ENCODE data around the gene SLC16A12.
A peak's percentile ranks its signal among the peaks of the same experiment; 100 is the strongest.

SLC16A12 gene

DNA sequence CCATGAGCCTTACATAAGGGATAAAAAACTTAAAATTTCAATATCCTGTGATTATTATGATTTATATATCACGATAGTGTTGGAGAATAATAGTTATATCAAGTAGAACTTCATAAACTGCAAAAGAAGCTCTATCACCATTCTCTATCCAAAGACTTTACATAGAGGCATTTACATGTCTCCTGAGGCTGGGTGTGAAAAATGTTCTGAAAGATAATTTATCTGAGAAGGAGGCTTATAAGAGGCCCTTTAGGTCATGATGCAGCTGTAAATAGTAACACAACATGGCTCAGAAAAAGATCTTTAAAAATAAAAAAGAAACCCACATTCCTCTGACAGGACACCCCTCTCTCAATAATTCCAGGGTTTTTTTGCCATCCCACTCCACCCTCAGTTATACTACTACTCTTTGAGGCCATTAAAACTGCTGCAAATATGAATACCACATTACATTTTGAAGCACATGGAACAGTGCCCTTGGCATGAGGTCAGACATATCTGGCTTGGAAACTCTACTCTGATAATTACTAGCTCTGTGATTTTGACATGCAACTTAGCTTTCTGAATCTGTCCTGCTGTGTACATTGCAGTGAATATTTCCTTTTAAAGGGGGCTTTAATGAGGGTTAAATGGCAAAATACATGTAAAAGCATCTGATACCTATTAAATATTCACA, 55.5 kb downstream of the SLC16A12 start:
- no peaks in the 10 kb centered on the region for H3F3A ChIP-seq (ENCODE audit: low read depth)
- no peaks in the 10 kb centered on the region for H3K27me3 ChIP-seq (ENCODE audit: insufficient read depth, low read length, poor library complexity, severe bottlenecking)
- no peak overlapping the region for H3K4me3 ChIP-seq (ENCODE audit: low read length, poor library complexity, severe bottlenecking)
- no peaks in the 10 kb centered on the region for H3K9me2 ChIP-seq (replicated peaks; ENCODE audit: low read depth, low read length)
- TF ChIP-seq EZH2phosphoT487 (IDR thresholded peaks at IDR 0.05; ENCODE audit: borderline replicate concordance), result no peak
- TF ChIP-seq, protein P1, sequence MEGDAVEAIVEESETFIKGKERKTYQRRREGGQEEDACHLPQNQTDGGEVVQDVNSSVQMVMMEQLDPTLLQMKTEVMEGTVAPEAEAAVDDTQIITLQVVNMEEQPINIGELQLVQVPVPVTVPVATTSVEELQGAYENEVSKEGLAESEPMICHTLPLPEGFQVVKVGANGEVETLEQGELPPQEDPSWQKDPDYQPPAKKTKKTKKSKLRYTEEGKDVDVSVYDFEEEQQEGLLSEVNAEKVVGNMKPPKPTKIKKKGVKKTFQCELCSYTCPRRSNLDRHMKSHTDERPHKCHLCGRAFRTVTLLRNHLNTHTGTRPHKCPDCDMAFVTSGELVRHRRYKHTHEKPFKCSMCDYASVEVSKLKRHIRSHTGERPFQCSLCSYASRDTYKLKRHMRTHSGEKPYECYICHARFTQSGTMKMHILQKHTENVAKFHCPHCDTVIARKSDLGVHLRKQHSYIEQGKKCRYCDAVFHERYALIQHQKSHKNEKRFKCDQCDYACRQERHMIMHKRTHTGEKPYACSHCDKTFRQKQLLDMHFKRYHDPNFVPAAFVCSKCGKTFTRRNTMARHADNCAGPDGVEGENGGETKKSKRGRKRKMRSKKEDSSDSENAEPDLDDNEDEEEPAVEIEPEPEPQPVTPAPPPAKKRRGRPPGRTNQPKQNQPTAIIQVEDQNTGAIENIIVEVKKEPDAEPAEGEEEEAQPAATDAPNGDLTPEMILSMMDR (conservative IDR thresholded peaks at IDR 0.05; ENCODE audit: low read length), result no peak
- no peaks in the 10 kb centered on the region for H3K4me1 ChIP-seq (ENCODE audit: insufficient read depth, low read length, poor library complexity, severe bottlenecking)
- no peaks in the 10 kb centered on the region for H3K36me3 ChIP-seq (ENCODE audit: insufficient read depth, low read length)
- H4K20me1 ChIP-seq (ENCODE audit: insufficient read depth, low read length, poor library complexity, severe bottlenecking), result no peaks in the 10 kb centered on the region
- no peak overlapping the region for H2AFZ ChIP-seq (ENCODE audit: low read length)
- H3K9ac ChIP-seq (ENCODE audit: low read depth, low read length, poor library complexity, severe bottlenecking), result no peak overlapping the region
- no peaks in the 10 kb centered on the region for H3K9me3 ChIP-seq (ENCODE audit: insufficient read depth, low read depth, low read length)
- no peak overlapping the region for H3K4me2 ChIP-seq (ENCODE audit: low read depth, low read length, poor library complexity, severe bottlenecking)
- H3K79me2 ChIP-seq (ENCODE audit: insufficient read depth, low read length), result no peaks in the 10 kb centered on the region

GRCh38 chr10:89478739-89479654, 56.4 kb downstream of the SLC16A12 start:
- Histone ChIP-seq H4K20me1 (ENCODE audit: insufficient read depth, low read length, poor library complexity, severe bottlenecking) (no peaks in the 10 kb centered on the region), H3K27me3 (ENCODE audit: insufficient read depth, low read length, poor library complexity, severe bottlenecking) (no peaks in the 10 kb centered on the region), H3K4me1 (ENCODE audit: insufficient read depth, low read length, poor library complexity, severe bottlenecking) (no peaks in the 10 kb centered on the region), H3K4me3 (ENCODE audit: low read length, poor library complexity, severe bottlenecking) (no peak overlapping the region), H3K36me3 (ENCODE audit: insufficient read depth, low read length) (no peaks in the 10 kb centered on the region), H3K9me3 (ENCODE audit: insufficient read depth, low read depth, low read length) (no peaks in the 10 kb centered on the region), H3F3A (ENCODE audit: low read depth) (no peaks in the 10 kb centered on the region), H3K79me2 (ENCODE audit: insufficient read depth, low read length) (no peaks in the 10 kb centered on the region), H2AFZ (ENCODE audit: low read length) (peak overlapping the region; percentile 18; the same call in 1 of the 2 replicates), H3K4me2 (ENCODE audit: low read depth, low read length, poor library complexity, severe bottlenecking) (no peak overlapping the region), H3K9ac (ENCODE audit: low read depth, low read length, poor library complexity, severe bottlenecking) (no peak overlapping the region), H3K9me2 (replicated peaks; ENCODE audit: low read depth, low read length) (no peaks in the 10 kb centered on the region)
- TF ChIP-seq, protein P1 (conservative IDR thresholded peaks at IDR 0.05; ENCODE audit: low read length), result no peak
- no peak for TF ChIP-seq EZH2phosphoT487 (IDR thresholded peaks at IDR 0.05; ENCODE audit: borderline replicate concordance)

- H4K20me1 ChIP-seq (ENCODE audit: insufficient read depth, low read length, poor library complexity, severe bottlenecking), result no peaks in the 10 kb centered on the region
- H3K9me3 ChIP-seq (ENCODE audit: insufficient read depth, low read depth, low read length), result no peaks in the 10 kb centered on the region
- H3K27me3 ChIP-seq (ENCODE audit: insufficient read depth, low read length, poor library complexity, severe bottlenecking), result no peaks in the 10 kb centered on the region
- no peaks in the 10 kb centered on the region for H3K36me3 ChIP-seq (ENCODE audit: insufficient read depth, low read length)
- H3K4me1 ChIP-seq (ENCODE audit: insufficient read depth, low read length, poor library complexity, severe bottlenecking), result no peaks in the 10 kb centered on the region
- no peaks in the 10 kb centered on the region for H3K79me2 ChIP-seq (ENCODE audit: insufficient read depth, low read length)
- H3K9me2 ChIP-seq (replicated peaks; ENCODE audit: low read depth, low read length), result no peaks in the 10 kb centered on the region
- no peak overlapping the region for H3K4me3 ChIP-seq (ENCODE audit: low read length, poor library complexity, severe bottlenecking)
- peak overlapping the region; percentile 18 for H2AFZ ChIP-seq (ENCODE audit: low read length)
- no peaks in the 10 kb centered on the region for H3F3A ChIP-seq (ENCODE audit: low read depth)
- no peak overlapping the region for H3K4me2 ChIP-seq (ENCODE audit: low read depth, low read length, poor library complexity, severe bottlenecking)
- no peak overlapping the region for H3K9ac ChIP-seq (ENCODE audit: low read depth, low read length, poor library complexity, severe bottlenecking)
- no peak for TF ChIP-seq EZH2phosphoT487 (IDR thresholded peaks at IDR 0.05; ENCODE audit: borderline replicate concordance)
- TF ChIP-seq, protein P1 (conservative IDR thresholded peaks at IDR 0.05; ENCODE audit: low read length), result no peak; the same call in 1 of the 2 replicates
These were observed 57.2 kb downstream of the SLC16A12 start for GRCh38 chr10:89478085-89478738.

Data from Loucy (cell line).